ENCODE results near the gene RCAN2.

GRCh38 chr6:46288835-46289234 lies 202.4 kb downstream of the RCAN2 start:
- TF ChIP-seq POLR2AphosphoS5 (IDR thresholded peaks at IDR 0.05; ENCODE audit: low read depth): no peak
- TF ChIP-seq CTCF (conservative IDR thresholded peaks at IDR 0.05; ENCODE audit: low read depth in 2 of 2): no peak
- TF ChIP-seq EZH2phosphoT487 (IDR thresholded peaks at IDR 0.05; ENCODE audit: unreplicated experiment): no peak
- no peak for TF ChIP-seq REST (IDR thresholded peaks at IDR 0.05; ENCODE audit: unreplicated experiment)
- no peak for TF ChIP-seq JUNB (IDR thresholded peaks at IDR 0.05; ENCODE audit: unreplicated experiment)
- TF ChIP-seq EZH2 (IDR thresholded peaks at IDR 0.05; ENCODE audit: low read depth, unreplicated experiment): no peak
- TF ChIP-seq NANOG (IDR thresholded peaks at IDR 0.05; ENCODE audit: borderline replicate concordance): no peak
- no peak for TF ChIP-seq CREB1 (CRISPR knock-in tag; IDR thresholded peaks at IDR 0.05; ENCODE audit: low read depth)
- TF ChIP-seq ETS1 (IDR thresholded peaks at IDR 0.05): no peak
